ELF-1 (cell line): ENCODE data around the gene TGFBR3L.
"Not testable (repeated sequence)": the region's sequence is repeated elsewhere in the genome, so short reads cannot be mapped to it uniquely, and the experiment has no call there.

Experiments used
- DNase-seq: peaks from one replicate; pipeline ENCODE4 v3.0.0-alpha.2; 2016; ENCODE audit warnings: low read depth, low spot score

Gene TGFBR3L

DNA sequence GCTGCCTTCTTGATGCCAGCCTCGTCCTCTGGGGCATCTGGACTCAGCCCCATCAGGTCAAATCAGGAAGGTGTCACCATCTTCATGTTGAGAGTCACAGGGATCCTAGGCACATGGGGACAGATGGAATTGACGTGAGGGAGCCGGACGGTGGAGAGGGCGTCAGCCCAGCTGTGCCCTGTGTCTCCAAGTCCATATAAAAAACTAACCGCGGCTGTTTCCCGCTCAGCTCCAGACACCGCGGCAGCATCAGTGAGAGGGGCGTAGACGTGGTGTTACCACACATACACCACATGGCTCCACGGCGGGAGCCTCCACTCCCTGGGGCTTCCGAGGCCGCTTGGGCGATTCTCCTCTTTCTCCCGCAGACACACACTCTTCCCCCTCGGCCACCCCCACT, 34.8 kb upstream of the TGFBR3L start:
- no peak for DNase-seq

DNA sequence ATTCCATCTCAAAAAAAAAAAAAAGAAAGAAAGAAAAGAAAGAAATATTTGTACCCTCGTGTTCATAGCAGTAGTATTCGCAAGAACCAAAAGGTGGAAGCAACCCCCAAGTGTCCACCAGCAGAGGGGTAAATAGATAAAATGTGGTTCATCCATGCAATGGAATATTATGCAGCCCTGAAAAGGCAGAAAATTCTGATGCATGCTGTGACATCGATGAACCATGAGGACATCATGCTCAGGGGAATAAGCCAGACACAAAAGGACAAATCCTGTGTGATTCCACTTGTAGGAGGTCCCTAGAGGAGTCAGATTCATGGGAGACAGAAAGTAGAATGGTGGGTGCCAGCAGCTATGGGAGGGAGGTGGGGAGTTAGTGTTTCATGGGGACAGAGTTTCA, 32.7 kb upstream of the TGFBR3L start:
- DNase-seq = no peak

DNA sequence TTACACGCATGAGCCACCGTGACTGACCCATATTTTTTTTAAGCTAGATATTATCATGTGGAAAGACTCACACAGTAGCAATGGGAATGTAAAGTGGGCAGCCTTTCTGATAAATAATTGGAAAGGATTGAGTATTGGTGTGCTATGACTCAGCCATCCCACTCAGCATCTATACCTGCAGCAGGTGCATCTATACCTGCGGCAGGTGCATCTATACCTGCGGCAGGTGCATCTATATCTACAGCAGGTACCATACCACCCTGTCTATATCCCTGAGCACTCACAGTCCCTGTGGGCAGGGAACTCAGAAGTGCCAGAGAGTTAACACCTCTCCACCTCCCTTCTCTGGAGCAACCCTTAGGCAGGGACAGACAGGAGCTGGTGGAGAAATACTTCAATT, 31.5 kb upstream of the TGFBR3L start:
- DNase-seq = no peak

DNA sequence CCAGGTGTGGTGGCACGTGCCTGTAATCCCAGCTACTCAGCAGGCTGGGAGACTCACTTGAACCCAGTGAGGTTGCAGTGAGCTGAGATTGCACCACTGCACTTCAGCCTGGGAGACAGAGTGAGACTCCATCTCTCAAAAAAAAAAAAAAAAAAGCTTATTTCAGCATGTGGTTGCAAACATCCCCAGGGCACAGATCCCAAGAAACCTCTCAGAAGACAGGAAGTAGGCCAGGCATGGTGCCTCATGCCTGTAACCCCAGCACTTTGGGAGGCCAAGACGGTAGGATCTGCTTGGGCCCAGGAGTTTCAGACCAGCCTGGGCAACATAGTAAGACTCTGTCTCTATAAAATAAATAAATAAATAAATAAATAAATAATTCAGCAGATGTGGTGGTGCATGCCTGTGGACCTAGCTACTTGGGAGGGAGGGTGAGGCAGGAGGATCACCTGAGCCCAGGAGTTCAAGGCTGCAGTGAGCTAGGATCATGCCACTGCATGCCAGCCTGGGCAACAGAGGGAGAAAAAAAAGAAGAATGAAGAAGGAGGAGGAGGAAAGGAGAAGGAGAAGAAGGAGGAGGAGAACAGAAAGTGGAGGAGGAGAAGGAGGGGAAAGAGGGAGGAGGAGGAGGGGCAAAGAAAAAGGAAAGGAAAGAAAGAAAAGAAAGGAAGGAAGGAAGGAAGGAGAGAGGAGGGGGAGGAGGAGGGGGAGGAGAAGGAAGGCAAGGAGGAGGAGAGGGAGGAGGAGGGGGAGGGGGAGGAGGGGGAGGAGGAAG, 30.6 kb upstream of the TGFBR3L start:
- no peak for DNase-seq

- no peak for DNase-seq
These were observed 28.8 kb upstream of the TGFBR3L start for GRCh38 chr19:7885818-7886217.

DNA sequence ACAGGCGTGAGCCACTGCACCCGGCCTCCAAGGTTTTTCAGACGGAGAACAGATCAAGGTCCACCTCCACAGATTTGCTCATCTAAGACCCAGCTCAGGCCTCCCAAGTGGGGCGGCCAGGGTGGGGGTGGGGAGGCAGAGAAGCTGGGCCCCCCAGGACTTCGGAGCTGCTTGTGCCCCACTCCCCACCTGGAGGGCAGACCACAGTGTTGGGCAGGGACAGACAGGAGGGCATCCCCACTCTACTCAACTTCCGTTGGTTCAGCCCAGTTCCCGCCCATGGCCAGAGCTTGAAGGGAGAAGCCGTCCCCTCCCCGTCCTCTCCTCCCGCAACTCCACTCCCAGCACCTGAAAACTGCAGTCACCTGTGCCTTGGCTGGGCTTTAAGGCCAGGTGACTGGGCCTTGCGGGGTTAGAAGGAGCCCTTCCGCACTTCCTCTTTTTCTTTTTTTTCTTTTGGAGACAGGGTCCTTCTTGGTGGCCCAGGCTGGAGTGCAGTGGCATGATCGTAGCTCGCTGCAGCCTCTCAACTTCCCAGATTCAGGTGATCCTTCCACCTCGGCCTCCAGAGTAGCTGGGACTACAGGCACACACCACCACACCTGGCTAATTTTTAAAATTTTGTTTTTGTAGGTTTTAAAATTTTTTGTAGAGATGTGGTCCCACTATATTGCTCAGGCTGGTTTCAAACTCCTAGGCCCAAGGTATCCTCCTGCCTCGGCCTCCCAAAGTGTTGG, 27.1 kb upstream of the TGFBR3L start:
- DNase-seq = no peak

DNA sequence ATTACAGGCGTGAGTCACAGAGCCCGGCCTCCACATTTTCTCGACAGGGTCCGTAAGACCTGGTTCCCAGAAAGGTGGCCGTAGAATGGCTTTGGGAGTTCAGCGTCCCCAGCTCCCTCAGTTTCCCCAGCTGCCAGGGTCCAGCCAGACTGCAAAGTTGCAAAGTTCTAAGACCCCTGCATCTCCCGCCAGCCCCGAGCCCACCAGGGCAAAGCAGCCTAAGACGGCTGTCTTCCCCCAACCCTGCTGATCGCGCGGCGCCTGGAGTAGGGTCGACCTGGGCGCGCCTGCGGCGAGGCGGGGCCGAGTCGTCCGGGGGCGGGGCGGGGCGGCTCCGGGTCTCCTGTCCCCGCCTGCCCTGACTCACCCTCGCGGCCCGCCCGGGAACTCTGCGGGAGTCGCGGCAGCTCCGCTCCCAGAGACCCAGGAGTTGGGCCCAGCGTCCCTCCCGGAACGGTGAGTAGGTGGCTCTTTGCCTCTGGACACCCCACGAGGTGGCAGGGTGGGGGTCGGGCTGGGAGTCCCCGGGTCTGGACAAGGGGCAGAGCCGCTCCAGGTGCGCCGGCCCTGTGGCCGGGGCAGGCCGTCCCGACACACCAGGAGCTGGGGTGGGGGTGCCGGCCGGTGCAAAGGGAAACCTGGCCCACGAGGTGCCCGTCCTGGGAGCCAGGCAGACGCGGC, 26.3 kb upstream of the TGFBR3L start, which contains the start of gene LRRC8E:
LRRC8E (plus strand) TSS at position 366 of the 681 bp plus-strand sequence. CDS start 7,094 bp downstream, outside the sequence.
- DNase-seq = peak; percentile 76

GRCh38 chr19:7888826-7889217, 25.8 kb upstream of the TGFBR3L start:
- DNase-seq = no peak

DNA sequence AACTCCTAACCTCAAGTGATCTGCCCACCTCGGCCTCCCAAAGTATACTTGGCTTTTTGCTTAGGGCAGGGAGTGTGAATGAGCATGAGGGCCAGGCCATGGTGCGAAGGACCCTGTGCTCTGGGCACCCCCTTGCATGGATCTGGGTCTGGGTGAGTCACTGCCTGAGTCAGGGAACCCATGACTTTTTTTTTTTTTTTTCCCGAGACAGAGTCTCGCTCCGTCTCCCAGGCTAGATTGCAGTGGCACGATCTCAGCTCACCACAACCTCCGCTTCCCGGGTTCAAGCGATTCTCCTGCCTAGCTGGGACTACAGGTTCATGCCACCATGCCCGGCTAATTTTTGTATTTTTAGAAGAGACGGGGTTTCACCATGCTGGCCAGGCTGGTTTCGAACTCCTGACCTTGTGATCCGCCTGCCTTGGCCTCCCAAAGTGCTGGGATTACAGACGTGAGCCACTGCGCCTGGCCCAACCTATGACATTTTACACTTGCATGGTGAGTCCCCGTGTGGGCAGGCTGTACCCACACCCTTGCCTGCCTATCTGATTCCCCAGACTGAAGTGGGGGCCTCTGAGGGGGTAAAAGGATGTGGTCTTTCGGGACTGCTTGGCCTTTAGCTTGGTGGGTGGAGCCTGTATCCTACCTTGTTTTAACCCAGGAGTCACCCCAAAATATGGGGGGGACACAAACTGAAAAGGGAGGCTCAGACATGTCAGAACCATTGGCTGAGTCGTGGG, 21.1 kb upstream of the TGFBR3L start:
- DNase-seq = not testable (repeated sequence)

- DNase-seq = peak; percentile 79
These were observed 19.9 kb upstream of the TGFBR3L start for GRCh38 chr19:7894612-7895309.

GRCh38 chr19:7895565-7895964, 19.1 kb upstream of the TGFBR3L start:
- no peak for DNase-seq

DNA sequence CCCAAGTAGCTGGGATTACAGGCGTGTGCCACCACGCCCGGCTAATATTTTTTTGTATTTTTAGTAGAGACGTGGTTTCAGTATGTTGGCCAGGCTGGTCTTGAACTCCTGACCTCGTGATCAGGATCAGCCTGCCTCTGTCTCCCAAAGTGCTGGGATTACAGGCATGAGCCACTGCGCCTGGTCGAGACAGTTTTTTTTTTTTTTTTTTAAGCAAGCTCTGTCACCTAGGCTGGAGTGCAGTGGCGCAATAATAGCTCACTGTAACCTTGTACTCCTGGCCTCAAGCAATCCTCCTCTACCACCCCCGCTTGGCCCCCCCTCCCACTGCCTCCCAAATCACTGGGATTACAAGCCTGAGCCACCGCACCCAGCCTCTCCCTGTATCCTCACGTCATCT, 17.3 kb upstream of the TGFBR3L start:
- no peak for DNase-seq

DNA sequence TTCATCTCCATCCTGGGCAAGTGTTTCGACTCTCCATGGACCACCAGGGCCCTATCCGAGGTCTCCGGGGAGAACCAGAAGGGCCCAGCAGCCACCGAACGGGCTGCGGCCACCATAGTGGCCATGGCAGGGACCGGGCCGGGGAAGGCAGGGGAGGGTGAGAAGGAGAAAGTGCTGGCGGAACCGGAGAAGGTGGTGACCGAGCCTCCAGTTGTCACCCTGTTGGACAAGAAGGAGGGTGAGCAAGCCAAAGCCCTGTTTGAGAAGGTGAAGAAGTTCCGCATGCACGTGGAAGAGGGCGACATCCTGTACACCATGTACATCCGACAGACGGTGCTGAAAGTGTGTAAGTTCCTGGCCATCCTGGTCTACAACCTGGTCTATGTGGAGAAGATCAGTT, 15.7 kb upstream of the TGFBR3L start:
- DNase-seq = no peak

DNA sequence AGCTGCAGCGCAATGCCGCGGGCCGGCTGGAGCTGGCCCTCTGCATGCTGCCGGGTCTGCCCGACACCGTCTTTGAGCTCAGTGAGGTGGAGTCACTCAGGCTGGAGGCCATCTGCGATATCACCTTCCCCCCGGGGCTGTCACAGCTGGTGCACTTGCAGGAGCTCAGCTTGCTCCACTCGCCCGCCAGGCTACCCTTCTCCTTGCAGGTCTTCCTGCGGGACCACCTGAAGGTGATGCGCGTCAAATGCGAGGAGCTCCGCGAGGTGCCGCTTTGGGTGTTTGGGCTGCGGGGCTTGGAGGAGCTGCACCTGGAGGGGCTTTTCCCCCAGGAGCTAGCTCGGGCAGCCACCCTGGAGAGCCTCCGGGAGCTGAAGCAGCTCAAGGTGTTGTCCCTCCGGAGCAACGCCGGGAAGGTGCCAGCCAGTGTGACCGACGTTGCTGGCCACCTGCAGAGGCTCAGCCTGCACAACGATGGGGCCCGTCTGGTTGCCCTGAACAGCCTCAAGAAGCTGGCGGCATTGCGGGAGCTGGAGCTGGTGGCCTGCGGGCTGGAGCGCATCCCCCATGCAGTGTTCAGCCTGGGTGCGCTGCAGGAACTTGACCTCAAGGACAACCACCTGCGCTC, 14.8 kb upstream of the TGFBR3L start:
- DNase-seq = no peak

GRCh38 chr19:7900401-7900870, 14.2 kb upstream of the TGFBR3L start:
- no peak for DNase-seq

GRCh38 chr19:7900931-7901330, 13.7 kb upstream of the TGFBR3L start:
- DNase-seq = no peak

DNA sequence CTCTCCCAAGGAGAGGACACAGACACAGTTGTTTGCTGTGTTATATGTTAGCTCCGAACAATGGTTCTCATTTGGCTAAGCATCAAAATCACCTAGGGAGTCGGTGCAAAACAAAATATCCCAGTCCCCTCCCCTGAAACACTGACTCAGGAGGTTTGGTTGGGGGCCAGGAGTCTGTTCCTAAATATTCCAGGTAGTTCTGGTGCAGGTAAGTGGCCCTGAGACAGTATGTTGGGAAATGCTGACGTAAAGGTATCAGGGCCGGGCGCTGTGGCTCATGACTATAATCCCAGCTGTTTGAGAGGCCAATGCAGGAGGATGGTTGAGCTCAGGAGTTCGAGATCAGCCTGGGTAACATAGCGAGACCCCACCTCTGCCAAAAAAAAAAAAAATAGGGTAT, 13.3 kb upstream of the TGFBR3L start:
- no peak for DNase-seq

DNA sequence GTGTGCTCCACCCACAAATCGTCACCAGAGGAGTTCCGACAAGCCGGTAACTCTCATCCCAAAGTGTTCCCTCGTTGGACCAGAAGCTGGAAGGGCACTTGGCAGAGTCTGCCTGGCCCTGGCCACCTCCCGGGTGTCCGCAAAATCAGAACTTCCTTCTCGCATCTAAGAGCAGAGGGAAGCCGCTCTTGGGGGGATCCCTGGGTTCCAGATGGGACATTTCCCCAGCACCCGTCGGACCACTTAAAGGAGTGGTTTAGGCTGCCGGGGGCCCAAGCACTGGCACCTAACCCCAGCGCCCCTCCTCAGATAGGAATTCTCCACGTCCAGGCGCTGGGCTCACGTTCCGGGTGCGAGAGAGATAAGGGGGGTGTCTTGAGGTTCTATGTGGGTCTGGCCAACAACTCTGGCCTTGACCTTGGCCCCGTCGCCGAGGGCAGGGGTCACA, 11.8 kb upstream of the TGFBR3L start:
- no peak for DNase-seq

- peak; percentile 100 for DNase-seq
These were observed 11.2 kb upstream of the TGFBR3L start, which contains the start of gene MAP2K7 for GRCh38 chr19:7903244-7904073. TSS of gene MAP2K7 (plus strand) at chr19:7903877. CDS start at chr19:7903945, 68 bp downstream.
